H1 (cell line): ENCODE data around the gene LMNA. TPM values are rescaled to one million over a fixed set of nuclear protein-coding genes. Genes with fewer than 3 reads are reported as not detected.

ENCODE experiments used
- CTCF ChIA-PET: fragments of 300-600 bp; sonication (Branson Sonifier 250); formaldehyde crosslinking; loops from one replicate; lab custom pipeline; 2021; ENCODE audit not compliant: partially characterized antibody; lab: Charles Lee
- POLR2A ChIA-PET: fragments of 300-600 bp; sonication (Branson Sonifier 250); formaldehyde crosslinking; loops from one replicate; lab custom pipeline; 2021; ENCODE audit warnings: inconsistent platforms; ENCODE audit not compliant: partially characterized antibody; lab: Charles Lee
- DNase-seq, 2 experiments: peaks; one replicate each; pipeline versions ENCODE4 v3.0.0 to v3.0.0-alpha.2; 2010 to 2022; ENCODE audit warnings: low spot score in 2 of 2, low read depth in 1 of 2, mixed read lengths in 1 of 2
- FAIRE-seq: peaks from 2 replicates; lab custom pipeline; 2011; peaks lifted over from hg19 to GRCh38; lab: Jason Lieb, UNC
- H2AFZ ChIP-seq: 2 replicates; pipeline ENCODE4 v1.8.1; 2012; ENCODE audit warnings: low read length, inconsistent platforms
- H2AK5ac ChIP-seq: 2 replicates; pipeline ENCODE4 v1.6.1; 2013; ENCODE audit warnings: low read depth, low read length
- H2BK120ac ChIP-seq: replicated peaks from 2 replicates; pipeline ENCODE3; 2013; ENCODE audit warnings: low read depth, low read length, inconsistent platforms
- H2BK12ac ChIP-seq: 2 replicates; pipeline ENCODE4 v1.6.1; 2013; ENCODE audit warnings: low read depth, low read length
- H2BK15ac ChIP-seq: 2 replicates; pipeline ENCODE4 v1.6.1; 2013; ENCODE audit warnings: low read length
- H2BK20ac ChIP-seq: 2 replicates; pipeline ENCODE4 v1.6.1; 2013; ENCODE audit warnings: low read length
- H2BK5ac ChIP-seq: 2 replicates; pipeline ENCODE4 v1.6.1; 2013; ENCODE audit warnings: low read depth, low read length
- H3K14ac ChIP-seq: 2 replicates; pipeline ENCODE4 v1.6.1; 2013; ENCODE audit warnings: inconsistent platforms; ENCODE audit not compliant: insufficient read length
- H3K18ac ChIP-seq: 2 replicates; pipeline ENCODE4 v1.6.1; 2013; ENCODE audit warnings: low read length; ENCODE audit errors: extremely low read depth
- H3K23ac ChIP-seq: 2 replicates; pipeline ENCODE4 v1.6.1; 2013; ENCODE audit warnings: inconsistent platforms; ENCODE audit not compliant: insufficient read length
- H3K23me2 ChIP-seq: 2 replicates; pipeline ENCODE4 v1.6.1; 2013; ENCODE audit warnings: low read depth, low read length
- H3K27ac ChIP-seq: 2 replicates; pipeline ENCODE4 v1.6.1; 2011; ENCODE audit warnings: low read depth, low read length, inconsistent platforms
- H3K27me3 ChIP-seq, 4 experiments: replicated peaks in 1 of 4; 1 replicate in 1 of 4; 2 replicates in 3 of 4; pipeline versions ENCODE4 v1.6.1 to v1.8.1; 2011 to 2013; ENCODE audit warnings: low read length in 3 of 4, mild to moderate bottlenecking in 3 of 4, inconsistent platforms in 2 of 4, mixed read lengths in 2 of 4, moderate library complexity in 1 of 4; ENCODE audit not compliant: control insufficient read depth in 3 of 4, insufficient read depth in 3 of 4; ENCODE audit errors: extremely low read depth in 1 of 4
- H3K36me3 ChIP-seq, 4 experiments: 2 replicates each; pipeline versions ENCODE4 v1.6.1 to v1.8.1; 2011 to 2013; ENCODE audit warnings: mild to moderate bottlenecking in 4 of 4, low read length in 3 of 4, moderate library complexity in 2 of 4, control low read depth in 1 of 4, inconsistent platforms in 1 of 4; ENCODE audit not compliant: insufficient read depth in 4 of 4, control insufficient read depth in 2 of 4
- H3K4ac ChIP-seq: replicated peaks from 2 replicates; pipeline ENCODE3; 2013; ENCODE audit warnings: low read length, low read depth, mixed read lengths, inconsistent platforms; ENCODE audit not compliant: insufficient read length
- H3K4me1 ChIP-seq, 4 experiments: replicated peaks in 1 of 4; 1 replicate in 1 of 4; 2 replicates in 3 of 4; pipeline versions ENCODE4 v1.6.1 to v1.8.1; 2011 to 2013; ENCODE audit warnings: low read length in 3 of 4, inconsistent platforms in 2 of 4, mixed read lengths in 1 of 4; ENCODE audit not compliant: insufficient read depth in 4 of 4, control insufficient read depth in 3 of 4
- H3K4me2 ChIP-seq, 2 experiments: 2 replicates each; pipeline versions ENCODE4 v1.6.1 to v1.8.1; 2011 to 2013; ENCODE audit warnings: low read depth in 2 of 2, low read length in 2 of 2, control low read depth in 1 of 2, inconsistent platforms in 1 of 2, mild to moderate bottlenecking in 1 of 2; ENCODE audit not compliant: insufficient read depth in 1 of 2
- H3K4me3 ChIP-seq, 4 experiments: fragments of 200-600, 300-600 bp in 1 of 4; sonication (generic), shearing (Covaris generic), sonication (Bioruptor Twin) in 1 of 4; 2 replicates each; pipeline versions ENCODE4 v1.5.1 to v1.8.1; 2011 to 2016; ENCODE audit warnings: low read length in 4 of 4, low read depth in 3 of 4, control low read depth in 2 of 4, inconsistent platforms in 2 of 4, mild to moderate bottlenecking in 2 of 4, mixed read lengths in 1 of 4, moderate library complexity in 1 of 4; ENCODE audit not compliant: insufficient read depth in 2 of 4; ENCODE audit errors: extremely low read depth in 1 of 4
- H3K56ac ChIP-seq: replicated peaks from 2 replicates; pipeline ENCODE3; 2013; ENCODE audit warnings: low read depth, mild to moderate bottlenecking, mixed read lengths, low read length, inconsistent platforms; ENCODE audit not compliant: insufficient read length
- H3K79me1 ChIP-seq: 2 replicates; pipeline ENCODE4 v1.6.1; 2013; ENCODE audit warnings: low read depth, low read length, control low read depth
- H3K79me2 ChIP-seq, 2 experiments: 2 replicates each; pipeline versions ENCODE4 v1.6.1 to v1.8.1; 2012 to 2013; ENCODE audit warnings: low read length in 2 of 2, mild to moderate bottlenecking in 2 of 2, inconsistent platforms in 1 of 2; ENCODE audit not compliant: insufficient read depth in 2 of 2, control insufficient read depth in 1 of 2
- H3K9ac ChIP-seq, 4 experiments: replicated peaks in 1 of 4; 1 replicate in 1 of 4; 2 replicates in 3 of 4; pipeline versions ENCODE4 v1.6.1 to v1.8.1; 2011 to 2013; ENCODE audit warnings: low read depth in 3 of 4, low read length in 3 of 4, control low read depth in 2 of 4, mild to moderate bottlenecking in 2 of 4, moderate library complexity in 2 of 4, inconsistent platforms in 1 of 4; ENCODE audit errors: extremely low read depth in 1 of 4
- H3K9me3 ChIP-seq, 2 experiments: 2 replicates each; pipeline versions ENCODE4 v1.6.1 to v1.8.1; 2012 to 2013; ENCODE audit warnings: mild to moderate bottlenecking in 2 of 2, moderate library complexity in 2 of 2, control low read depth in 1 of 2, inconsistent platforms in 1 of 2, low read depth in 1 of 2, low read length in 1 of 2, mixed read lengths in 1 of 2; ENCODE audit not compliant: insufficient read depth in 2 of 2
- H4K20me1 ChIP-seq, 2 experiments: replicated peaks in 1 of 2; 2 replicates each; pipeline versions ENCODE3 to v1.8.1; 2011 to 2013; ENCODE audit warnings: inconsistent platforms in 2 of 2, low read length in 2 of 2, mild to moderate bottlenecking in 1 of 2; ENCODE audit not compliant: insufficient read depth in 2 of 2, control insufficient read depth in 1 of 2
- H4K5ac ChIP-seq: 2 replicates; pipeline ENCODE4 v1.6.1; 2013; ENCODE audit warnings: low read length, low read depth, mixed read lengths, inconsistent platforms; ENCODE audit not compliant: insufficient read length
- H4K8ac ChIP-seq: 2 replicates; pipeline ENCODE4 v1.8.0; 2013; ENCODE audit warnings: mild to moderate bottlenecking, moderate library complexity, low read length, inconsistent platforms; ENCODE audit not compliant: insufficient read depth; ENCODE audit errors: extremely low read depth
- H4K91ac ChIP-seq: replicated peaks from 2 replicates; pipeline ENCODE3; 2013; ENCODE audit warnings: low read length, mixed read lengths, inconsistent platforms; ENCODE audit not compliant: insufficient read length
- WGBS, 2 experiments: shearing (Covaris generic) in 1 of 2; methylation state at CpG; one replicate each; pipeline versions ENCODE4 v1.1.6 to v1.1.7; 2013 to 2015; ENCODE audit warnings: low lambda C conversion rate in 2 of 2, mixed read lengths in 2 of 2, inconsistent platforms in 1 of 2, low coverage in 1 of 2, missing lambda C conversion rate in 1 of 2; ENCODE audit not compliant: insufficient replicate concordance in 2 of 2, insufficient coverage in 1 of 2, insufficient read length in 1 of 2; ENCODE audit errors: extremely low coverage in 1 of 2, missing lambda C conversion rate in 1 of 2; 5-methylcytosine and 5-hydroxymethylcytosine counted together
- polyA plus RNA-seq, 7 experiments: library from polyadenylated mRNA; depleted of rRNA in 3 of 7; stranded (reverse) in 5 of 7; unstranded in 2 of 7; fragments of >200 nt in 5 of 7; fragments of 200-250 nt in 2 of 7; gene quantifications; 1 replicate in 5 of 7; 2 replicates in 1 of 7; 4 replicates in 1 of 7; pipeline versions ENCODE4 v1.2.1 to v1.2.3, GENCODE V29; 2011 to 2013; ENCODE audit warnings: missing spikeins in 2 of 7, mixed read lengths in 2 of 7
- total RNA-seq: library from RNA; stranded (reverse); fragmentation: NEBNext Ultra II Directional; extraction: Animal tissue kit (Norgen Biotek cat#: 25700); gene quantifications from 2 replicates; pipeline ENCODE4 v1.2.1, GENCODE V29; 2021

Gene LMNA
- total and polyA plus RNA-seq, 2 of the 8 experiments (the other 6 are each of a cell fraction or from before 2014, with no cell fraction given): 25.8 to 46.8 TPM

GRCh38 chr1:156075775-156076204 lies 38.7 kb upstream of the LMNA start:
- H3K9ac ChIP-seq: no peak overlapping the region
- H3K14ac ChIP-seq: no peak overlapping the region
- H3K36me3 ChIP-seq: peaks cover 4 to 34% (median 10%) of the 10 kb centered on the region in 4 experiments; a peak in 7 of 8 replicates
- peaks cover 19 to 54% of the 10 kb centered on the region in 2 experiments for H3K79me2 ChIP-seq
- H2AK5ac ChIP-seq: peak overlapping the region; percentile 85; the same call in 1 of the 2 replicates
- no peak overlapping the region for H4K91ac ChIP-seq
- no peak overlapping the region for H3K56ac ChIP-seq
- H3K27me3 ChIP-seq: no peaks in the 10 kb centered on the region
- H3K9me3 ChIP-seq: no peaks in the 10 kb centered on the region
- peaks cover 8% of the 10 kb centered on the region for H3K23me2 ChIP-seq
- CTCF ChIA-PET: interaction anchor here (0.5 to 2.5 kb wide), 14 partner anchors 10 to 100 kb away, joined by 3 to 33 read pairs (median 4); partner anchors contain the start of gene UBQLN4
- FAIRE-seq: no peak
- peak overlapping the region; percentile 48 for H2BK15ac ChIP-seq
- peak overlapping the region in 1 of 4 experiments; percentile 44; a peak in 1 of 8 replicates for H3K4me3 ChIP-seq
- H2BK5ac ChIP-seq: peak overlapping the region; percentile 85; the same call in 1 of the 2 replicates
- H3K27ac ChIP-seq: peak overlapping the region; percentile 44
- H2BK12ac ChIP-seq: peak overlapping the region; percentile 39; the same call in 1 of the 2 replicates
- H3K4ac ChIP-seq: peak overlapping the region; percentile 23
- H3K18ac ChIP-seq: peak overlapping the region; percentile 52; the same call in 1 of the 2 replicates
- peaks cover 11 to 33% of the 10 kb centered on the region in 2 experiments for H4K20me1 ChIP-seq
- H2BK120ac ChIP-seq: no peak overlapping the region
- H3K79me1 ChIP-seq: peaks cover 19% of the 10 kb centered on the region
- 62% methylated on average over 4 of the region's 4 CpGs; no CpG with 5 or more reads in 1 of the 2 experiments for WGBS, 2 experiments
- no peak overlapping the region for H4K5ac ChIP-seq
- H4K8ac ChIP-seq: no peak overlapping the region
- peaks cover 24 to 57% (median 48%) of the 10 kb centered on the region in 4 experiments for H3K4me1 ChIP-seq
- peak overlapping the region; percentile 47 to 79 for H3K4me2 ChIP-seq
- H3K23ac ChIP-seq: no peak overlapping the region
- DNase-seq: no peak
- no peak overlapping the region for H2AFZ ChIP-seq
- POLR2A ChIA-PET: interaction anchor here (0.5 to 9.7 kb wide), 17 partner anchors 8 to 171 kb away, joined by 3 to 88 read pairs (median 5); partner anchors contain the start of genes ARHGEF2, KHDC4, LAMTOR2 and LMNA
- H2BK20ac ChIP-seq: peak overlapping the region; percentile 90
